DMS 273 (cell line): Measurements from ENCODE around the gene RALGAPA2.
A peak's percentile ranks its signal among the peaks of the same experiment; 100 is the strongest.

Experiments
- DNase-seq: peaks from one replicate; lab custom pipeline; 2025; ENCODE audit not compliant: unreplicated experiment; lab: John Stamatoyannopoulos, UW

The RALGAPA2 gene

GRCh38 chr20:20498076-20498861, 214.2 kb downstream of the RALGAPA2 start:
- DNase-seq: peak; percentile 60

- DNase-seq: no peak
Observed at GRCh38 chr20:20497242-20497978, 215.0 kb downstream of the RALGAPA2 start.

- no peak for DNase-seq
Observed at GRCh38 chr20:20495729-20496503, 216.5 kb downstream of the RALGAPA2 start.

- DNase-seq: no peak
Observed at GRCh38 chr20:20493701-20494100, 218.7 kb downstream of the RALGAPA2 start.

- peak; percentile 62 for DNase-seq
Observed at GRCh38 chr20:20492521-20493332, 219.7 kb downstream of the RALGAPA2 start.

- DNase-seq: no peak
Observed at GRCh38 chr20:20491784-20492264, 220.6 kb downstream of the RALGAPA2 start.

GRCh38 chr20:20491110-20491783, 221.2 kb downstream of the RALGAPA2 start:
- no peak for DNase-seq

- no peak for DNase-seq
Observed at GRCh38 chr20:20490673-20491072, 221.8 kb downstream of the RALGAPA2 start.

GRCh38 chr20:20489648-20490341, 222.6 kb downstream of the RALGAPA2 start:
- peak; percentile 28 for DNase-seq

GRCh38 chr20:20489054-20489453, 223.4 kb downstream of the RALGAPA2 start:
- DNase-seq: no peak

GRCh38 chr20:20488388-20488787, 224.1 kb downstream of the RALGAPA2 start:
- no peak for DNase-seq

GRCh38 chr20:20487811-20488210, 224.6 kb downstream of the RALGAPA2 start:
- DNase-seq: no peak

- no peak for DNase-seq
Observed at GRCh38 chr20:20483328-20483727, 229.1 kb downstream of the RALGAPA2 start.

GRCh38 chr20:20482453-20482852, 230.0 kb downstream of the RALGAPA2 start:
- no peak for DNase-seq

GRCh38 chr20:20480689-20481088, 231.8 kb downstream of the RALGAPA2 start:
- DNase-seq: no peak

GRCh38 chr20:20480126-20480525, 232.3 kb downstream of the RALGAPA2 start:
- DNase-seq: no peak

GRCh38 chr20:20477444-20478041, 234.9 kb downstream of the RALGAPA2 start:
- DNase-seq: no peak

GRCh38 chr20:20476504-20476903, 235.9 kb downstream of the RALGAPA2 start:
- DNase-seq: no peak

GRCh38 chr20:20473657-20474056, 238.8 kb downstream of the RALGAPA2 start:
- DNase-seq: no peak
